ENCODE results near the gene ANKRD35.
"Not testable (repeated sequence)": the region's sequence is repeated elsewhere in the genome, so short reads cannot be mapped to it uniquely, and the experiment has no call there.

The ANKRD35 gene

GRCh38 chr1:145849356-145850160 lies 36.1 kb downstream of the ANKRD35 start:
- no peak for DNase-seq

GRCh38 chr1:145847827-145848226 lies 37.8 kb downstream of the ANKRD35 start:
- no peak for DNase-seq

GRCh38 chr1:145846201-145846612 lies 39.5 kb downstream of the ANKRD35 start:
- DNase-seq = peak; percentile 34

GRCh38 chr1:145845514-145846161 lies 40.0 kb downstream of the ANKRD35 start, which contains the start of gene NUDT17:
Gene NUDT17 (plus strand): TSS chr1:145845630. CDS start chr1:145845641, 11 bp downstream.
- DNase-seq = peak; percentile 81

- DNase-seq = peak; percentile 69
Observed at GRCh38 chr1:145845144-145845513, 40.5 kb downstream of the ANKRD35 start.

- DNase-seq = no peak
Observed at GRCh38 chr1:145843031-145843430, 42.6 kb downstream of the ANKRD35 start.

- peak; percentile 28 for DNase-seq
Observed at GRCh38 chr1:145837656-145838055, 48.0 kb downstream of the ANKRD35 start.

GRCh38 chr1:145830810-145831209 lies 54.9 kb downstream of the ANKRD35 start:
- not testable (repeated sequence) for DNase-seq

- peak; percentile 59 for DNase-seq
Observed at GRCh38 chr1:145828367-145829026, 57.2 kb downstream of the ANKRD35 start.

GRCh38 chr1:145827966-145828365 lies 57.7 kb downstream of the ANKRD35 start:
- peak; percentile 30 for DNase-seq

GRCh38 chr1:145826030-145826429 lies 59.6 kb downstream of the ANKRD35 start:
- DNase-seq = peak; percentile 16

GRCh38 chr1:145824499-145824842 lies 61.2 kb downstream of the ANKRD35 start:
- no peak for DNase-seq

- DNase-seq = peak; percentile 91
Observed at GRCh38 chr1:145823565-145824498, 61.8 kb downstream of the ANKRD35 start, which contains the start of the genes POLR3C and RNF115. Gene POLR3C (plus strand): TSS chr1:145824200. CDS start chr1:145825777, 1,577 bp downstream. Gene RNF115 (minus strand): TSS chr1:145824095. CDS start chr1:145823873, 222 bp downstream.

GRCh38 chr1:145822779-145823331 lies 62.8 kb downstream of the ANKRD35 start:
- not testable (repeated sequence) for DNase-seq

GRCh38 chr1:145818095-145818494 lies 67.6 kb downstream of the ANKRD35 start:
- not testable (repeated sequence) for DNase-seq
